ENCODE data around the gene ZSWIM8.
"Not testable (repeated sequence)": the region's sequence is repeated elsewhere in the genome, so short reads cannot be mapped to it uniquely, and the experiment has no call there.

The ZSWIM8 gene
- total RNA-seq, result 93.4 to 116 (median 109) reads per million in 3 donors

GRCh38 chr10:73785211-73785720 lies at the start of gene ZSWIM8:
ZSWIM8 (plus strand) TSS chr10:73785606; CDS start chr10:73785879, 273 bp downstream.
- peak within 1 kb of the TSS; percentile 66 for H3K27ac ChIP-seq (ENCODE audit: insufficient read depth, low read length, poor library complexity, severe bottlenecking)
- H3K4me3 ChIP-seq (ENCODE audit: insufficient read depth, low read depth, low read length, poor library complexity, severe bottlenecking), result peak within 1 kb of the TSS; percentile 67
- H3K36me3 ChIP-seq (ENCODE audit: control insufficient read depth, insufficient read depth, low read length), result peaks cover 18% of the 10 kb centered on the region
- no peaks in the 10 kb centered on the region for H3K9me3 ChIP-seq (ENCODE audit: control insufficient read depth, low read length)
- no peaks in the 10 kb centered on the region for H3K27me3 ChIP-seq (replicated peaks; ENCODE audit: control insufficient read depth, insufficient read depth, low read length, poor library complexity, severe bottlenecking)
- H3K4me1 ChIP-seq (ENCODE audit: control insufficient read depth, insufficient read depth, low read length, poor library complexity, severe bottlenecking), result peaks cover 27% of the 10 kb centered on the region
- peak; percentile 74 to 83 (median 82) for DNase-seq

GRCh38 chr10:73740501-73741254 lies 44.7 kb upstream of the ZSWIM8 start:
- not testable (repeated sequence) for H3K27me3 ChIP-seq (replicated peaks; ENCODE audit: control insufficient read depth, insufficient read depth, low read length, poor library complexity, severe bottlenecking); H3K36me3 ChIP-seq (ENCODE audit: control insufficient read depth, insufficient read depth, low read length); H3K4me3 ChIP-seq (ENCODE audit: insufficient read depth, low read depth, low read length, poor library complexity, severe bottlenecking); H3K27ac ChIP-seq (ENCODE audit: insufficient read depth, low read length, poor library complexity, severe bottlenecking); H3K9me3 ChIP-seq (ENCODE audit: control insufficient read depth, low read length); H3K4me1 ChIP-seq (ENCODE audit: control insufficient read depth, insufficient read depth, low read length, poor library complexity, severe bottlenecking); DNase-seq

GRCh38 chr10:73742454-73742734 lies 43.0 kb upstream of the ZSWIM8 start:
- no peak overlapping the region for H3K27ac ChIP-seq (ENCODE audit: insufficient read depth, low read length, poor library complexity, severe bottlenecking)
- H3K4me3 ChIP-seq (ENCODE audit: insufficient read depth, low read depth, low read length, poor library complexity, severe bottlenecking), result no peak overlapping the region

GRCh38 chr10:73743327-73743904 lies 42.0 kb upstream of the ZSWIM8 start:
- peak overlapping the region; percentile 95 for H3K4me3 ChIP-seq (ENCODE audit: insufficient read depth, low read depth, low read length, poor library complexity, severe bottlenecking)
- DNase-seq, result no peak
- peaks cover 8% of the 10 kb centered on the region for H3K36me3 ChIP-seq (ENCODE audit: control insufficient read depth, insufficient read depth, low read length)

More at GRCh38 chr10:73742454-73742734, 43.0 kb upstream of the ZSWIM8 start:
- Histone ChIP-seq H3K9me3 (ENCODE audit: control insufficient read depth, low read length) (no peaks in the 10 kb centered on the region), H3K36me3 (ENCODE audit: control insufficient read depth, insufficient read depth, low read length) (peaks cover 8% of the 10 kb centered on the region), H3K4me1 (ENCODE audit: control insufficient read depth, insufficient read depth, low read length, poor library complexity, severe bottlenecking) (peaks cover 5% of the 10 kb centered on the region), H3K27me3 (replicated peaks; ENCODE audit: control insufficient read depth, insufficient read depth, low read length, poor library complexity, severe bottlenecking) (no peaks in the 10 kb centered on the region)
- no peak for DNase-seq

DNA sequence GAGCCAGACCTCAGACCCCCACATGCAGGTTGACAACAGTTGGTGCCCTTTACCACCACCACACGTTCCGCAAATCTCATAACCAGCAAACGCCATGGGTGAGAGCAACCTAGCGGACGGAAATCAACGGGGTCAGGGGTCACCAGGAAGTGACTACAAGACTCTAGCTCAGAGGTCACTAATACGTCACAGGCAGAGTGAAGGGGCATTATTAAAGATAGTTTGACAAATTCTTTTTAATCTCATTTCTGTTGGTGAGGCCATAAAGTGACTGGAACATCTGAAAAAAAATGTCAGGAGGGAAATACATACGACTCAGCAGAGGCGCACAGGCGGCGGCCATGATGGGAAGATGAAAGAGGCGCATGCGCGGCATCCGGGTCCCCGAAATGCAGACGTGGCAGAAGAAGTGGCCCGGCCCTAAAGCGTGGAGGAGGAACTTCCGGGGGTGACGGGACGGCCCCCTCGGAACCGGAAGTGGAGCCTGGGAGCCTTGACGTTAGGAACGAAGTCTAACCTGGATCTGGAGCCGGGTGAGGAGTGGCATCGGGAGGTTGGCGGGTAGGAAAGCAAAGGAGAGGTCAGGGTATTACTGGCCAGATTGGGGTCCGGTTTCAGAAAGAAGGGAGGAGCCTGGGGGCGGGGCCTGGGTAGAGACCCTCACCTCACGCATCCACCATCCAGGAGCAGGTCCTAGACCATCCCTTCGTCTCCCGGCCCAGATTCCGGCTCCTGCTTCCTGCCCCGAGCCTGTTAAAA lies 41.3 kb upstream of the ZSWIM8 start, which contains the start of gene SEC24C:
Gene SEC24C, plus strand, starts transcription at position 468 of the 759 bp plus-strand sequence. CDS start 2,461 bp downstream, outside the sequence.
- Histone ChIP-seq H3K27ac (ENCODE audit: insufficient read depth, low read length, poor library complexity, severe bottlenecking) (peak within 1 kb of the TSS; percentile 90), H3K4me3 (ENCODE audit: insufficient read depth, low read depth, low read length, poor library complexity, severe bottlenecking) (peak within 1 kb of the TSS; percentile 95), H3K36me3 (ENCODE audit: control insufficient read depth, insufficient read depth, low read length) (peaks cover 13% of the 10 kb centered on the region), H3K9me3 (ENCODE audit: control insufficient read depth, low read length) (no peaks in the 10 kb centered on the region), H3K27me3 (replicated peaks; ENCODE audit: control insufficient read depth, insufficient read depth, low read length, poor library complexity, severe bottlenecking) (no peaks in the 10 kb centered on the region), H3K4me1 (ENCODE audit: control insufficient read depth, insufficient read depth, low read length, poor library complexity, severe bottlenecking) (peaks cover 5% of the 10 kb centered on the region)
- peak; percentile 87 to 96 (median 89) for DNase-seq

More at GRCh38 chr10:73743327-73743904, 42.0 kb upstream of the ZSWIM8 start:
- no peaks in the 10 kb centered on the region for H3K9me3 ChIP-seq (ENCODE audit: control insufficient read depth, low read length)
- H3K27ac ChIP-seq (ENCODE audit: insufficient read depth, low read length, poor library complexity, severe bottlenecking), result peak overlapping the region; percentile 90
- H3K27me3 ChIP-seq (replicated peaks; ENCODE audit: control insufficient read depth, insufficient read depth, low read length, poor library complexity, severe bottlenecking), result no peaks in the 10 kb centered on the region
- H3K4me1 ChIP-seq (ENCODE audit: control insufficient read depth, insufficient read depth, low read length, poor library complexity, severe bottlenecking), result peaks cover 5% of the 10 kb centered on the region

- Histone ChIP-seq H3K27me3 (replicated peaks; ENCODE audit: control insufficient read depth, insufficient read depth, low read length, poor library complexity, severe bottlenecking) (no peaks in the 10 kb centered on the region), H3K4me3 (ENCODE audit: insufficient read depth, low read depth, low read length, poor library complexity, severe bottlenecking) (peak overlapping the region; percentile 95), H3K36me3 (ENCODE audit: control insufficient read depth, insufficient read depth, low read length) (peaks cover 15% of the 10 kb centered on the region), H3K27ac (ENCODE audit: insufficient read depth, low read length, poor library complexity, severe bottlenecking) (peak overlapping the region; percentile 90), H3K9me3 (ENCODE audit: control insufficient read depth, low read length) (no peaks in the 10 kb centered on the region), H3K4me1 (ENCODE audit: control insufficient read depth, insufficient read depth, low read length, poor library complexity, severe bottlenecking) (peaks cover 5% of the 10 kb centered on the region)
- DNase-seq, result peak in 1 of 3 donors; percentile 52
Observed at GRCh38 chr10:73744664-73744975, 40.8 kb upstream of the ZSWIM8 start.

DNA sequence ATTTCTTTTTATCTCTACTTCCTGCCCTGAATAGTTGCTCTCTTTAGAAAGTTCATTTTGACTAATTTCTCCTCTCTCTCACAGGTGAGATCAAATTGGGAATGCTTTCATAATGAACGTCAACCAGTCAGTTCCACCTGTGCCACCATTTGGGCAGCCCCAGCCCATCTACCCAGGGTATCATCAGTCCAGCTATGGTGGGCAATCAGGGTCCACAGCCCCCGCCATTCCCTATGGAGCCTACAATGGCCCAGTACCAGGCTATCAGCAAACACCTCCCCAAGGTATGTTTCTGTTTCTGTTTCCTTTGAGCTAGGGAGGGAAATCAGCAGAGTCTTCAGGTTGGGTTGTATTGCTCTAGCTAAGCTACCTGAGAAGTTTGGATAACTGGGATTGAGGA lies 38.7 kb upstream of the ZSWIM8 start:
- no peak for DNase-seq
- Histone ChIP-seq H3K27me3 (replicated peaks; ENCODE audit: control insufficient read depth, insufficient read depth, low read length, poor library complexity, severe bottlenecking) (no peaks in the 10 kb centered on the region), H3K4me3 (ENCODE audit: insufficient read depth, low read depth, low read length, poor library complexity, severe bottlenecking) (no peak overlapping the region), H3K36me3 (ENCODE audit: control insufficient read depth, insufficient read depth, low read length) (peaks cover 34% of the 10 kb centered on the region), H3K27ac (ENCODE audit: insufficient read depth, low read length, poor library complexity, severe bottlenecking) (no peak overlapping the region), H3K9me3 (ENCODE audit: control insufficient read depth, low read length) (no peaks in the 10 kb centered on the region), H3K4me1 (ENCODE audit: control insufficient read depth, insufficient read depth, low read length, poor library complexity, severe bottlenecking) (peaks cover 5% of the 10 kb centered on the region)

- no peaks in the 10 kb centered on the region for H3K9me3 ChIP-seq (ENCODE audit: control insufficient read depth, low read length)
- H3K4me1 ChIP-seq (ENCODE audit: control insufficient read depth, insufficient read depth, low read length, poor library complexity, severe bottlenecking), result no peaks in the 10 kb centered on the region
- peaks cover 68% of the 10 kb centered on the region for H3K36me3 ChIP-seq (ENCODE audit: control insufficient read depth, insufficient read depth, low read length)
- DNase-seq, result no peak
- H3K4me3 ChIP-seq (ENCODE audit: insufficient read depth, low read depth, low read length, poor library complexity, severe bottlenecking), result no peak overlapping the region
- H3K27me3 ChIP-seq (replicated peaks; ENCODE audit: control insufficient read depth, insufficient read depth, low read length, poor library complexity, severe bottlenecking), result no peaks in the 10 kb centered on the region
- no peak overlapping the region for H3K27ac ChIP-seq (ENCODE audit: insufficient read depth, low read length, poor library complexity, severe bottlenecking)
Observed at GRCh38 chr10:73750819-73751218, 34.6 kb upstream of the ZSWIM8 start.

GRCh38 chr10:73756183-73756582 lies 29.2 kb upstream of the ZSWIM8 start:
- H3K9me3 ChIP-seq (ENCODE audit: control insufficient read depth, low read length), result no peaks in the 10 kb centered on the region
- H3K4me3 ChIP-seq (ENCODE audit: insufficient read depth, low read depth, low read length, poor library complexity, severe bottlenecking), result no peak overlapping the region
- peaks cover 15% of the 10 kb centered on the region for H3K4me1 ChIP-seq (ENCODE audit: control insufficient read depth, insufficient read depth, low read length, poor library complexity, severe bottlenecking)
- DNase-seq, result no peak
- H3K27ac ChIP-seq (ENCODE audit: insufficient read depth, low read length, poor library complexity, severe bottlenecking), result no peak overlapping the region
- H3K27me3 ChIP-seq (replicated peaks; ENCODE audit: control insufficient read depth, insufficient read depth, low read length, poor library complexity, severe bottlenecking), result no peaks in the 10 kb centered on the region
- peaks cover 59% of the 10 kb centered on the region for H3K36me3 ChIP-seq (ENCODE audit: control insufficient read depth, insufficient read depth, low read length)

All from effector memory CD4-positive, alpha-beta T cell (primary cell).